OCI-LY1 (cell line): Measurements from ENCODE around the gene TLR9.
"Not testable (repeated sequence)": the region's sequence is repeated elsewhere in the genome, so short reads cannot be mapped to it uniquely, and the experiment has no call there.

ENCODE experiments used
- H2AFZ ChIP-seq: fragments of 200-600 bp; sonication (generic), shearing (Covaris generic); 2 replicates; pipeline ENCODE4 v1.6.0; 2014; ENCODE audit warnings: antibody characterized with exemption, mild to moderate bottlenecking, low read length
- H3F3A ChIP-seq: fragments of 200-600 bp; sonication (generic), shearing (Covaris generic); 2 replicates; pipeline ENCODE4 v1.6.0; 2014; ENCODE audit warnings: mild to moderate bottlenecking, antibody characterized with exemption, low read length, moderate library complexity; ENCODE audit not compliant: insufficient read depth
- H3K27ac ChIP-seq: fragments of 200-600 bp; sonication (generic); 2 replicates; pipeline ENCODE4 v1.5.1; 2014; ENCODE audit warnings: low read length, mixed run types, mild to moderate bottlenecking, low read depth; ENCODE audit not compliant: poor library complexity, severe bottlenecking
- H3K27me3 ChIP-seq: fragments of 200-600 bp; sonication (generic); 2 replicates; pipeline ENCODE4 v1.6.0; 2014; ENCODE audit warnings: antibody characterized with exemption, mild to moderate bottlenecking, low read length, moderate library complexity; ENCODE audit not compliant: insufficient read depth
- H3K36me3 ChIP-seq: fragments of 200-600 bp; sonication (generic); 2 replicates; pipeline ENCODE4 v1.6.1; 2014; ENCODE audit warnings: mild to moderate bottlenecking, antibody characterized with exemption, low read length, moderate library complexity, mixed read lengths; ENCODE audit not compliant: insufficient read depth
- H3K4me1 ChIP-seq: fragments of 200-600 bp; sonication (generic); 2 replicates; pipeline ENCODE4 v1.5.1; 2014; ENCODE audit warnings: mild to moderate bottlenecking, low read length, moderate library complexity; ENCODE audit not compliant: insufficient read depth, severe bottlenecking
- H3K4me2 ChIP-seq: fragments of 200-600 bp; sonication (generic), shearing (Covaris generic); 2 replicates; pipeline ENCODE4 v1.6.1; 2014; ENCODE audit warnings: low read length
- H3K4me3 ChIP-seq: fragments of 200-600 bp; sonication (generic); 2 replicates; pipeline ENCODE4 v1.5.1; 2014; ENCODE audit warnings: low read length, low read depth, mild to moderate bottlenecking, mixed read lengths; ENCODE audit not compliant: poor library complexity, severe bottlenecking
- H3K79me2 ChIP-seq: fragments of 200-600 bp; shearing (Covaris generic); 2 replicates; pipeline ENCODE4 v1.6.1; 2016; ENCODE audit warnings: mixed run types, low read length, mixed read lengths; ENCODE audit not compliant: insufficient read depth
- H3K9ac ChIP-seq: fragments of 200-600 bp; sonication (generic), shearing (Covaris generic); 2 replicates; pipeline ENCODE4 v1.6.1; 2014; ENCODE audit warnings: mild to moderate bottlenecking, low read length, mixed read lengths
- H3K9me2 ChIP-seq: fragments of 200-600 bp; sonication (generic), shearing (Covaris generic); 2 replicates; pipeline ENCODE4 v1.6.1; 2014; ENCODE audit warnings: low read depth, mild to moderate bottlenecking, low read length, mixed read lengths
- H3K9me3 ChIP-seq: fragments of 200-600 bp; shearing (Covaris generic); 2 replicates; pipeline ENCODE4 v1.6.1; 2014; ENCODE audit warnings: low read length, mixed read lengths
- H4K20me1 ChIP-seq: fragments of 200-600 bp; sonication (generic), shearing (Covaris generic); 2 replicates; pipeline ENCODE4 v1.6.0; 2016; ENCODE audit warnings: mild to moderate bottlenecking, low read length; ENCODE audit not compliant: insufficient read depth
- CTCF ChIP-seq: fragments of 200-600 bp; sonication (generic), shearing (Covaris generic); IDR thresholded peaks from 2 replicates; pipeline ENCODE4 v1.5.1; 2017; ENCODE audit warnings: mild to moderate bottlenecking, antibody characterized with exemption, low read length, moderate library complexity, mixed read lengths
- EZH2 ChIP-seq: fragments of 200-600 bp; sonication (generic), shearing (Covaris generic); IDR thresholded peaks from 2 replicates; pipeline ENCODE4 v1.8.0; 2017; ENCODE audit warnings: borderline replicate concordance, mixed run types, mild to moderate bottlenecking, antibody characterized with exemption, low read length, moderate library complexity, mixed read lengths

The TLR9 gene

GRCh38 chr3:52178537-52178936 is 46.9 kb downstream of the TLR9 start:
- H3K9me3 ChIP-seq, result no peaks in the 10 kb centered on the region
- TF ChIP-seq CTCF, result no peak
- TF ChIP-seq EZH2, result no peak

GRCh38 chr3:52178126-52178525 is 47.3 kb downstream of the TLR9 start:
- H3K27ac ChIP-seq, H3K36me3 ChIP-seq, H3K9me3 ChIP-seq, H3K4me1 ChIP-seq, H3K9me2 ChIP-seq, H4K20me1 ChIP-seq, H3K27me3 ChIP-seq, H3K79me2 ChIP-seq, H3K4me2 ChIP-seq, H3F3A ChIP-seq, H2AFZ ChIP-seq, H3K4me3 ChIP-seq, H3K9ac ChIP-seq: not testable (repeated sequence)

More at GRCh38 chr3:52178537-52178936, 46.9 kb downstream of the TLR9 start:
- H4K20me1 ChIP-seq, result no peaks in the 10 kb centered on the region
- no peak overlapping the region for H3K4me2 ChIP-seq
- H3K4me1 ChIP-seq, result no peaks in the 10 kb centered on the region
- H3K79me2 ChIP-seq, result no peaks in the 10 kb centered on the region
- H3K4me3 ChIP-seq, result no peak overlapping the region
- H3K27me3 ChIP-seq, result no peaks in the 10 kb centered on the region
- H3K9me2 ChIP-seq, result no peaks in the 10 kb centered on the region
- no peak overlapping the region for H3K9ac ChIP-seq
- no peaks in the 10 kb centered on the region for H3K36me3 ChIP-seq
- H3K27ac ChIP-seq, result no peak overlapping the region
- H2AFZ ChIP-seq, result no peak overlapping the region
- no peaks in the 10 kb centered on the region for H3F3A ChIP-seq

DNA sequence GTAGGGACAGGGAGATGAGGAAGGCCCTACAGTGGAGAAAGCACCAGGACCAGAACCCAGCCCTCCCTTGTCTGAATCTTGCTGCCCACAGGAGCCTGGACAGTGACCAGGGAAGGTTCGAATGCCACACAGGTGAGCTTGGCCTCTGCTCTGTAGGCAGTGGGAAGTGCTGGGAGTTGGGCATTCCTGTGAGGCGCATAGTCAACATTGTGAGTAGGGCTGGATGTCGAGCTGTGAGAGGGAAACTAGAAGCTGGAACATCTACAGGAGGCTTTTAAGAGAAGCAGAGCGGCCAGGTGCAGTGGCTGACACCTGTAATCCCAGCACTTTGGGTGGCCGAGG is 47.8 kb downstream of the TLR9 start:
- Histone ChIP-seq H3K4me1 (no peaks in the 10 kb centered on the region), H3K9me2 (no peaks in the 10 kb centered on the region), H3K4me2 (no peak overlapping the region), H3K4me3 (no peak overlapping the region), H4K20me1 (no peaks in the 10 kb centered on the region), H3K27me3 (no peaks in the 10 kb centered on the region), H3K79me2 (no peaks in the 10 kb centered on the region), H3F3A (no peaks in the 10 kb centered on the region), H3K9me3 (no peaks in the 10 kb centered on the region), H2AFZ (no peak overlapping the region), H3K9ac (no peak overlapping the region), H3K27ac (no peak overlapping the region), H3K36me3 (no peaks in the 10 kb centered on the region)
- no peak for TF ChIP-seq CTCF
- TF ChIP-seq EZH2, result no peak

DNA sequence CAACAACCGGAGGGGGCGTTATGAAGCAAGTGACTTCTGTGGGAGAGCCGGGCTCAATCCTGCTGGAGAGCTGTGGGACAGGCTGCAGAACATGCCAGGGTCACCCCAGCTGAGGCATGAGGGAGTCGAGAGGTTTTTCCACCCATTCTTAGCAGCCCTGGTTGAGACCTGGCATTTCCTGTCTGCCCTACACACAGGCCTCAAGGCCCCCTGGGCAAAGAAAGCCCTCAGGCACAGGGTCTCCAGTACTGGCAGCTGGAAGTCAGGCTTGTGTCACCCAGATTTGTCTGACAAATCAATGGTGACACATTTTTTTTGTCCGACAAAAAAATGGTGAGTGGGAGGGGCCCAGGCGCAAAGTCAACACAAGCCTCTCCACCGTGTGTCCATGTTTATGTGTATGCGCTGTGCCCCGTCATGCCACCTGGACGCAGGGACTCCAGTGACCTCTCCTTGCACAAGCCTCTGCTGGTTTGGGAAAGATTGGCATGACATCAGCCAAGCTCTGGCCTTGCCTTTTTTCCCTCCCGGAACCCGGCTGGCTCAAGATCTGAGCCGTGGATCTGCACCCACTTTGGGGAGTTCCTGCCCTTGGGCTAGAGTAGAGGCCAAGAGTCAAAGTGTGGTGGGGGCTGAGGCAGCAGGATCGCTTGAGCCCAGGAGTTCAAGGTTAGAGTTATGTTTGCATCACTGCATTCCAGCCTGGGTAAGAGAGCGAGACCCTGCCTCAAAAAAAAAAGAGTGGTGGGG is 48.3 kb downstream of the TLR9 start:
- Histone ChIP-seq H3K4me1 (no peaks in the 10 kb centered on the region), H3K9me3 (no peaks in the 10 kb centered on the region), H3K4me3 (no peak overlapping the region), H4K20me1 (no peaks in the 10 kb centered on the region), H2AFZ (no peak overlapping the region), H3K27ac (no peak overlapping the region), H3F3A (no peaks in the 10 kb centered on the region), H3K27me3 (no peaks in the 10 kb centered on the region), H3K9ac (no peak overlapping the region), H3K4me2 (no peak overlapping the region), H3K79me2 (no peaks in the 10 kb centered on the region), H3K9me2 (no peaks in the 10 kb centered on the region), H3K36me3 (no peaks in the 10 kb centered on the region)
- TF ChIP-seq CTCF (0 out of 2 replicates have a peak, but pooled peaks have one; percentile 6), EZH2 (no peak)
